ENCODE results near the gene GPATCH2.

The GPATCH2 gene

GRCh38 chr1:217495249-217495648, 135.6 kb downstream of the GPATCH2 start:
- no peak for DNase-seq
- H3K9me3 ChIP-seq = no peaks in the 10 kb centered on the region
- peaks cover 4 to 9% (median 7%) of the 10 kb centered on the region in 3 donors for H3K36me3 ChIP-seq
- H3K27me3 ChIP-seq = no peaks in the 10 kb centered on the region
- no peaks in the 10 kb centered on the region for H3K4me1 ChIP-seq
- no peak overlapping the region for H3K27ac ChIP-seq
- intact Hi-C loops (cut with DNase I; ENCODE audit: low total_unique reads) = no loop called here
- no peak overlapping the region for H3K4me3 ChIP-seq
- no peak for TF ChIP-seq CTCF (IDR thresholded peaks at IDR 0.05)

- no peak for DNase-seq
- Histone ChIP-seq H3K4me1 (no peaks in the 10 kb centered on the region), H3K9me3 (no peaks in the 10 kb centered on the region), H3K4me3 (no peak overlapping the region), H3K27me3 (no peaks in the 10 kb centered on the region), H3K36me3 (peaks cover 4 to 9% (median 7%) of the 10 kb centered on the region in 3 donors), H3K27ac (no peak overlapping the region)
- no peak for TF ChIP-seq CTCF (IDR thresholded peaks at IDR 0.05)
- intact Hi-C loops (cut with DNase I; ENCODE audit: low total_unique reads) = no loop called here
These were observed 136.1 kb downstream of the GPATCH2 start for GRCh38 chr1:217494767-217495166.

GRCh38 chr1:217493290-217493689, 137.6 kb downstream of the GPATCH2 start:
- no peaks in the 10 kb centered on the region for H3K4me1 ChIP-seq
- H3K27ac ChIP-seq = no peak overlapping the region
- no peaks in the 10 kb centered on the region for H3K9me3 ChIP-seq
- peaks cover 4 to 9% (median 7%) of the 10 kb centered on the region in 3 donors for H3K36me3 ChIP-seq
- DNase-seq = no peak
- H3K27me3 ChIP-seq = no peaks in the 10 kb centered on the region
- intact Hi-C loops (cut with DNase I; ENCODE audit: low total_unique reads) = no loop called here
- TF ChIP-seq CTCF (IDR thresholded peaks at IDR 0.05) = no peak
- H3K4me3 ChIP-seq = no peak overlapping the region

- Histone ChIP-seq H3K9me3 (no peaks in the 10 kb centered on the region), H3K4me3 (no peak overlapping the region), H3K36me3 (peaks cover 3 to 14% (median 7%) of the 10 kb centered on the region in 3 donors), H3K27me3 (no peaks in the 10 kb centered on the region), H3K4me1 (no peaks in the 10 kb centered on the region), H3K27ac (no peak overlapping the region)
- DNase-seq = no peak
- no peak for TF ChIP-seq CTCF (IDR thresholded peaks at IDR 0.05)
- intact Hi-C loops (cut with DNase I; ENCODE audit: low total_unique reads) = no loop called here
These were observed 146.0 kb downstream of the GPATCH2 start for GRCh38 chr1:217484871-217485270.

GRCh38 chr1:217482356-217483102, 148.4 kb downstream of the GPATCH2 start:
- H3K36me3 ChIP-seq = peaks cover 7 to 17% (median 7%) of the 10 kb centered on the region in 3 donors
- no peaks in the 10 kb centered on the region for H3K9me3 ChIP-seq
- TF ChIP-seq CTCF (IDR thresholded peaks at IDR 0.05) = no peak
- H3K27ac ChIP-seq = no peak overlapping the region
- no peak for DNase-seq
- H3K4me3 ChIP-seq = no peak overlapping the region
- H3K27me3 ChIP-seq = no peaks in the 10 kb centered on the region
- no peaks in the 10 kb centered on the region for H3K4me1 ChIP-seq
- intact Hi-C loops (cut with DNase I; ENCODE audit: low total_unique reads) = no loop called here
